ENCODE measurements around the gene ZBTB20. TPM values are rescaled to one million over a fixed set of nuclear protein-coding genes. Genes with fewer than 3 reads are reported as not detected.
A peak's percentile ranks its signal among the peaks of the same experiment; 100 is the strongest.

The ZBTB20 gene
- total and polyA plus RNA-seq, 2 donors (not counting 1 experiment from before 2014, with no cell fraction given): 4.0 to 123 TPM

DNA sequence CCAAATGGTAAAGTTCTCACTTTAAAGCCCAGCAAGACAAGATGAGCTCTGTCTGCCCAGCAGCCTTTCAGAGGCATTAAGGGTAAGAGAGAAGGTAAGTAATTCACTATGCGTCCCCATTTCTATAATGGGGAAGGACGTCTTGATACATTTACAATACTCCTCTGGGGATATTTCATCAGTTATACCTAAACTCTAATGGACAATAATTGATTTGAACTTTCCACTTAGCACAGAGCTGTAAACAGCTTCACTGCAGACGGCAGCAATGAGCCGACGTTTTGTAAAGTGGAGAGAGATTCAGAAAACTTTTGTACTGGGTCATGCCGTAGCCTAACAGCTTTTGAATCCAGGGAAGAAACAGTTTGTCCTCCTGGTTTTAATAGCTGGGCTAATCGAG lies 725.9 kb downstream of the ZBTB20 start:
- POLR2A ChIA-PET: interaction anchor here (0.6 to 1.1 kb wide), 2 partner anchors 29 to 653 kb away, joined by 3 to 4 read pairs; no protein-coding TSS in a partner anchor
- H3K79me2 ChIP-seq (ENCODE audit: control insufficient read depth, insufficient read depth, low read length): peaks cover 13% of the 10 kb centered on the region

DNA sequence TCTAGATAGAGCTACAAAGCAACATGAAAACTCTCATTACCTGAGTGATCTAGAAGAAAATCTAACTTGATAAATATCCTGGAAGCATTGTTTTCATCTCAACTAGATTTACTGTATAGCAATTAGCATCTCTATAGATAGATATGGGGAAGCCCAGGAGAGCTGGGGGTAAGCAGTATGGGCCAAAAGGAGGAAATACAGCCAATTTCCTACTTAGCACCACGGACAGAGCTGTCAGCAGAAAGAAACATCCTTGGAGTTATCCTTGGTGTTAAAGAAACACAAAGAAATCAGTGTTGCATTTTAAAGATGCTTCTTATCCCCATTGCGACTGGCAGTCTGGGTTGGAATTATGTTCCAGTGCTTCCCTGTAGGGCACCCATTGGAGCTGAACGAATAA lies 727.0 kb downstream of the ZBTB20 start:
- CTCF ChIA-PET: interaction anchor here (0.8 to 12.5 kb wide), 15 partner anchors 8 to 268 kb away, joined by 3 to 203 read pairs (median 17); no protein-coding TSS in a partner anchor
- 100% methylated on average over 1 of the region's 3 CpGs for WGBS (ENCODE audit: insufficient coverage)

More for the DNA sequence above, 725.9 kb downstream of the ZBTB20 start:
- Histone ChIP-seq H3K27me3 (replicated peaks in 1 of 4; ENCODE audit: control extremely low read depth in 1 of 4, control insufficient read depth in 3 of 4, insufficient read depth in 4 of 4, low read length in 3 of 4) (no peaks in the 10 kb centered on the region), H3K27ac (ENCODE audit: low read length in 2 of 2) (no peak overlapping the region), H3K4me3 (ENCODE audit: control extremely low read depth in 1 of 5, extremely low read depth in 1 of 5, insufficient read depth in 1 of 5, low read depth in 2 of 5, low read length in 4 of 5) (no peak overlapping the region), H3K9ac (ENCODE audit: low read length) (no peak overlapping the region), H2AFZ (ENCODE audit: insufficient read depth, low read depth, low read length, poor library complexity, severe bottlenecking) (no peak overlapping the region), H3K4me1 (ENCODE audit: control insufficient read depth in 2 of 2, insufficient read depth in 2 of 2, low read length in 2 of 2) (peaks cover 0 to 6% of the 10 kb centered on the region in 2 donors), H3K9me3 (ENCODE audit: control extremely low read depth in 1 of 3, control insufficient read depth in 2 of 3, insufficient read depth in 1 of 3, low read length in 2 of 3) (no peaks in the 10 kb centered on the region), H4K20me1 (ENCODE audit: control insufficient read depth, insufficient read depth, low read length, poor library complexity, severe bottlenecking) (no peaks in the 10 kb centered on the region), H3K36me3 (replicated peaks in 1 of 2; ENCODE audit: control extremely low read depth in 1 of 2, control insufficient read depth in 1 of 2, extremely low read depth in 1 of 2, insufficient read depth in 2 of 2, low read length in 1 of 2) (no peaks in the 10 kb centered on the region), H3K4me2 (replicated peaks; ENCODE audit: low read depth, low read length, poor library complexity, severe bottlenecking) (no peak overlapping the region)
- WGBS (ENCODE audit: insufficient coverage): 100% methylated on average over 3 of the region's 7 CpGs
- TF ChIP-seq, protein P1, sequence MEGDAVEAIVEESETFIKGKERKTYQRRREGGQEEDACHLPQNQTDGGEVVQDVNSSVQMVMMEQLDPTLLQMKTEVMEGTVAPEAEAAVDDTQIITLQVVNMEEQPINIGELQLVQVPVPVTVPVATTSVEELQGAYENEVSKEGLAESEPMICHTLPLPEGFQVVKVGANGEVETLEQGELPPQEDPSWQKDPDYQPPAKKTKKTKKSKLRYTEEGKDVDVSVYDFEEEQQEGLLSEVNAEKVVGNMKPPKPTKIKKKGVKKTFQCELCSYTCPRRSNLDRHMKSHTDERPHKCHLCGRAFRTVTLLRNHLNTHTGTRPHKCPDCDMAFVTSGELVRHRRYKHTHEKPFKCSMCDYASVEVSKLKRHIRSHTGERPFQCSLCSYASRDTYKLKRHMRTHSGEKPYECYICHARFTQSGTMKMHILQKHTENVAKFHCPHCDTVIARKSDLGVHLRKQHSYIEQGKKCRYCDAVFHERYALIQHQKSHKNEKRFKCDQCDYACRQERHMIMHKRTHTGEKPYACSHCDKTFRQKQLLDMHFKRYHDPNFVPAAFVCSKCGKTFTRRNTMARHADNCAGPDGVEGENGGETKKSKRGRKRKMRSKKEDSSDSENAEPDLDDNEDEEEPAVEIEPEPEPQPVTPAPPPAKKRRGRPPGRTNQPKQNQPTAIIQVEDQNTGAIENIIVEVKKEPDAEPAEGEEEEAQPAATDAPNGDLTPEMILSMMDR (IDR thresholded peaks at IDR 0.05): no peak
- TF ChIP-seq EZH2 (IDR thresholded peaks at IDR 0.05; ENCODE audit: borderline replicate concordance, insufficient read depth, low read depth, low read length, poor library complexity, severe bottlenecking): no peak
- H3K4me3 Mint-ChIP-seq: no peak overlapping the region
- H3K4me1 Mint-ChIP-seq: peaks cover 30% of the 10 kb centered on the region
- H3K9me3 Mint-ChIP-seq (ENCODE audit: insufficient read depth): no peaks in the 10 kb centered on the region
- ATAC-seq (ENCODE audit: low read depth): no peak
- H3K27ac Mint-ChIP-seq: peak overlapping the region; percentile 2
- CTCF ChIA-PET: interaction anchor here (0.8 to 12.5 kb wide), 13 partner anchors 8 to 269 kb away, joined by 3 to 203 read pairs (median 14); no protein-coding TSS in a partner anchor
- intact Hi-C loops (cut with micrococcal nuclease): loop anchor here (1.0 kb wide), 1 partner anchor 37 kb away; no protein-coding TSS in a partner anchor
- DNase-seq: no peak
- no peaks in the 10 kb centered on the region for H3K27me3 Mint-ChIP-seq

More for the DNA sequence above, 727.0 kb downstream of the ZBTB20 start:
- Mint-ChIP-seq H3K27ac (peak overlapping the region; percentile 11), H3K4me3 (no peak overlapping the region), H3K27me3 (no peaks in the 10 kb centered on the region), H3K4me1 (peaks cover 30% of the 10 kb centered on the region), H3K9me3 (ENCODE audit: insufficient read depth) (no peaks in the 10 kb centered on the region)
- ATAC-seq (ENCODE audit: low read depth) (no peak), DNase-seq (peak; percentile 15)
- Histone ChIP-seq H4K20me1 (ENCODE audit: control insufficient read depth, insufficient read depth, low read length, poor library complexity, severe bottlenecking) (no peaks in the 10 kb centered on the region), H3K4me2 (replicated peaks; ENCODE audit: low read depth, low read length, poor library complexity, severe bottlenecking) (no peak overlapping the region), H3K27ac (ENCODE audit: low read length in 2 of 2) (no peak overlapping the region), H3K79me2 (ENCODE audit: control insufficient read depth, insufficient read depth, low read length) (peaks cover 13% of the 10 kb centered on the region), H3K36me3 (replicated peaks in 1 of 2; ENCODE audit: control extremely low read depth in 1 of 2, control insufficient read depth in 1 of 2, extremely low read depth in 1 of 2, insufficient read depth in 2 of 2, low read length in 1 of 2) (no peaks in the 10 kb centered on the region), H2AFZ (ENCODE audit: insufficient read depth, low read depth, low read length, poor library complexity, severe bottlenecking) (no peak overlapping the region), H3K9me3 (ENCODE audit: control extremely low read depth in 1 of 3, control insufficient read depth in 2 of 3, insufficient read depth in 1 of 3, low read length in 2 of 3) (no peaks in the 10 kb centered on the region), H3K9ac (ENCODE audit: low read length) (no peak overlapping the region), H3K4me1 (ENCODE audit: control insufficient read depth in 2 of 2, insufficient read depth in 2 of 2, low read length in 2 of 2) (peaks cover 0 to 6% of the 10 kb centered on the region in 2 donors), H3K4me3 (ENCODE audit: control extremely low read depth in 1 of 5, extremely low read depth in 1 of 5, insufficient read depth in 1 of 5, low read depth in 2 of 5, low read length in 4 of 5) (no peak overlapping the region), H3K27me3 (replicated peaks in 1 of 4; ENCODE audit: control extremely low read depth in 1 of 4, control insufficient read depth in 3 of 4, insufficient read depth in 4 of 4, low read length in 3 of 4) (no peaks in the 10 kb centered on the region)
- intact Hi-C loops (cut with micrococcal nuclease): no loop called here
- no peak for TF ChIP-seq EZH2 (IDR thresholded peaks at IDR 0.05; ENCODE audit: borderline replicate concordance, insufficient read depth, low read depth, low read length, poor library complexity, severe bottlenecking)
- TF ChIP-seq, protein P1 (IDR thresholded peaks at IDR 0.05): no peak
- POLR2A ChIA-PET: no interaction called here

All from B cell (primary cell).